Retinal pigment epithelial cell (primary cell): ENCODE results near the gene CACFD1.
A peak's percentile ranks its signal among the peaks of the same experiment; 100 is the strongest.

Experiments used
- DNase-seq: peaks from one replicate; pipeline ENCODE4 v3.0.0-alpha.2; 2010; ENCODE audit warnings: low read depth
- H3K4me3 ChIP-seq: 2 replicates; pipeline ENCODE4 v1.5.1; 2011; ENCODE audit warnings: mild to moderate bottlenecking, low read length, control low read depth, moderate library complexity
- TF ChIP-seq, protein P1 (sequence below): conservative IDR thresholded peaks from 2 replicates; pipeline ENCODE4 v1.5.1; 2011; ENCODE audit warnings: low read depth, low read length, control low read depth, inconsistent platforms

The CACFD1 gene

GRCh38 chr9:133452562-133452961 lies 7.2 kb upstream of the CACFD1 start:
- no peak for DNase-seq
- no peak overlapping the region for H3K4me3 ChIP-seq
- TF ChIP-seq, protein P1, sequence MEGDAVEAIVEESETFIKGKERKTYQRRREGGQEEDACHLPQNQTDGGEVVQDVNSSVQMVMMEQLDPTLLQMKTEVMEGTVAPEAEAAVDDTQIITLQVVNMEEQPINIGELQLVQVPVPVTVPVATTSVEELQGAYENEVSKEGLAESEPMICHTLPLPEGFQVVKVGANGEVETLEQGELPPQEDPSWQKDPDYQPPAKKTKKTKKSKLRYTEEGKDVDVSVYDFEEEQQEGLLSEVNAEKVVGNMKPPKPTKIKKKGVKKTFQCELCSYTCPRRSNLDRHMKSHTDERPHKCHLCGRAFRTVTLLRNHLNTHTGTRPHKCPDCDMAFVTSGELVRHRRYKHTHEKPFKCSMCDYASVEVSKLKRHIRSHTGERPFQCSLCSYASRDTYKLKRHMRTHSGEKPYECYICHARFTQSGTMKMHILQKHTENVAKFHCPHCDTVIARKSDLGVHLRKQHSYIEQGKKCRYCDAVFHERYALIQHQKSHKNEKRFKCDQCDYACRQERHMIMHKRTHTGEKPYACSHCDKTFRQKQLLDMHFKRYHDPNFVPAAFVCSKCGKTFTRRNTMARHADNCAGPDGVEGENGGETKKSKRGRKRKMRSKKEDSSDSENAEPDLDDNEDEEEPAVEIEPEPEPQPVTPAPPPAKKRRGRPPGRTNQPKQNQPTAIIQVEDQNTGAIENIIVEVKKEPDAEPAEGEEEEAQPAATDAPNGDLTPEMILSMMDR: no peak

GRCh38 chr9:133453651-133454050 lies 6.1 kb upstream of the CACFD1 start:
- DNase-seq: no peak
- TF ChIP-seq, protein P1: no peak
- H3K4me3 ChIP-seq: no peak overlapping the region

GRCh38 chr9:133454325-133454724 lies 5.5 kb upstream of the CACFD1 start:
- H3K4me3 ChIP-seq: no peak overlapping the region
- no peak for DNase-seq
- TF ChIP-seq, protein P1: no peak

DNA sequence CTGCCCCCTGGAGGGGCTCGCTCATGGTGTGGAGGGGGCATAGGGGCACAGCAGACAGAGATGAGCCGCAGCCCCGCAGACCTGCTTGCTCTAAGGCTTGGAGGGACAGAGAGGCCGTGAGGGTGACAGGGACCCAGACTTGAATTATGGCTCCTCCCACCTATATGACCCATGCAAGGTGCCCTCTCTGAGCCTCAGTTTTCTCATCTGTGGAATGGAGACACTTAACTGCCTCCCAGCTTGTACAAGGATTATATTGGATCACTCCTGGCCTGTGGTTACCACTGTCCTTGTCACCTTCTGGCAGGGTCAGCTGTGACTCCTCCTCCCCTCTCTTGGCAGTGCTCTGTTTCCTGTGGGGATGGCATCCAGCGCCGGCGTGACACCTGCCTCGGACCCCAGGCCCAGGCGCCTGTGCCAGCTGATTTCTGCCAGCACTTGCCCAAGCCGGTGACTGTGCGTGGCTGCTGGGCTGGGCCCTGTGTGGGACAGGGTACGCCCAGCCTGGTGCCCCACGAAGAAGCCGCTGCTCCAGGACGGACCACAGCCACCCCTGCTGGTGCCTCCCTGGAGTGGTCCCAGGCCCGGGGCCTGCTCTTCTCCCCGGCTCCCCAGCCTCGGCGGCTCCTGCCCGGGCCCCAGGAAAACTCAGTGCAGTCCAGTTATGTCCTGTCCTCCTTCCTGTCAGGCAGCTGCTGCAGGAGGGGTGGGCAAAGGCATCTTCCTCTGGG lies 4.7 kb upstream of the CACFD1 start:
- H3K4me3 ChIP-seq: no peak overlapping the region
- DNase-seq: no peak
- TF ChIP-seq, protein P1: no peak

DNA sequence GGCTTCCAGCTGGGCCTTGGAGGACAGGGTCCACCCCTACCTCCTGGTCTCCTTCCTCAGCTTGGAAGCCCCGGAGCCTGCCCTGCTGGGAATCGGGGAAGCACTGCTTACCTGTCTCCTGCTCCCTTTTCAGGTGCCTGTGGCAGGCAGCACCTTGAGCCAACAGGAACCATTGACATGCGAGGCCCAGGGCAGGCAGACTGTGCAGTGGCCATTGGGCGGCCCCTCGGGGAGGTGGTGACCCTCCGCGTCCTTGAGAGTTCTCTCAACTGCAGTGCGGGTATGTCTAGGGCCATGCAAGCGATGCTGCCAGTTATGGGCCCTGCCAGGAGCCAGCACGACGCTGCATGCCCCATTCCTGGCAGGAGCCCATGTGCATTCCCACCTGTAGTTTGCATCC lies 3.8 kb upstream of the CACFD1 start:
- no peak overlapping the region for H3K4me3 ChIP-seq
- no peak for DNase-seq
- TF ChIP-seq, protein P1: no peak

DNA sequence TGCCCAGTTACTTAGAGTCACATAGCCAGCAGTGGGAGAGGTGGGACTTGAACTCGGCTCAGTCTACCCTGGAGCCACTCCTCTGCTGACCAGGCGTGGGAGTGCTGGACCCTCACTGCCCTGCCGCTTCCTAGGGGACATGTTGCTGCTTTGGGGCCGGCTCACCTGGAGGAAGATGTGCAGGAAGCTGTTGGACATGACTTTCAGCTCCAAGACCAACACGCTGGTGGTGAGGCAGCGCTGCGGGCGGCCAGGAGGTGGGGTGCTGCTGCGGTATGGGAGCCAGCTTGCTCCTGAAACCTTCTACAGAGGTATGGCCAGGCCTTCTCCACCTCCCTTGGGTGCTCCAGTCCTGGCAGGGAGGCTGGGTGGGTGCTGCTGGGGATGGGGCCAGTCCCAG lies 3.4 kb upstream of the CACFD1 start:
- TF ChIP-seq, protein P1: peak; percentile 19
- H3K4me3 ChIP-seq: no peak overlapping the region
- DNase-seq: no peak

DNA sequence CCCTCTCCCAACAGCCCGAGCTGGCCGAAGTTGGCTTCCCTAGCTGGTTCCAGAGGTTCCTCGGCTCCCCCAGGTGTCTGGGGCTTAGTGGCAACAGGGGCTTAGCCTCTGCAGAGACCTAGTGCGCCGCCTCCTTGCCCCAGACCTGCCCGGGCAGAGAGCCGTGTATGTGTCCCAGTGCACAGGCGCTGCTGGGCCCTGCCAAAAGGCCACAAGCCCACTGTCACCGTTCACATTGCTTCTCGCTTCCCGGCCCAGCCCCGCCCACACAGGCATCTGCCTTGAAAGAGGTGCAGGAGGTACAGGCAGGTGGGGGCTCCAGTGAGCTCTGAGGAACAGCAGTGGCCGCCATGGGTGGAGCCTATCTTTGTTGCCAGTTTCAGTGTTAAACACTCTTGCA lies 2.5 kb upstream of the CACFD1 start:
- no peak for DNase-seq
- TF ChIP-seq, protein P1: no peak
- H3K4me3 ChIP-seq: no peak overlapping the region
